Left lobe of liver (tissue), 2 donors: ENCODE results near the gene TXN. TPM values are rescaled to one million over a fixed set of nuclear protein-coding genes. Genes with fewer than 3 reads are reported as not detected.
"Not testable (repeated sequence)": the region's sequence is repeated elsewhere in the genome, so short reads cannot be mapped to it uniquely, and the experiment has no call there.

Source experiments
- ATAC-seq: fragments of 200-7000 bp; cut with Tn5 transposase; one replicate; pipeline ENCODE4 v1.9.1; 2020; ENCODE audit warnings: mild to moderate bottlenecking, moderate library complexity
- DNase-seq: peaks from one replicate; pipeline ENCODE4 v3.0.0-alpha.2; 2020; ENCODE audit warnings: low spot score
- total RNA-seq: library from RNA; stranded (reverse); gene quantifications from one replicate; pipeline ENCODE4 v1.2.1, GENCODE V29; 2021
- donor health status: DM: no; HTN: no; CAD: no; lungs with moderate emphysema.
- donor health status: DM: no; HTN: yes; CAD: no.

The TXN gene
- total RNA-seq, 1 donor from 2014 or later = 111 TPM

GRCh38 chr9:110257956-110258355 is 1.6 kb upstream of the TXN start:
- ATAC-seq (no peak), DNase-seq (no peak)

GRCh38 chr9:110257097-110257841 is 962 bp upstream of the TXN start:
- ATAC-seq (peak; percentile 16), DNase-seq (peak; percentile 51)

GRCh38 chr9:110255463-110256379 is 586 bp downstream of the TXN start:
- ATAC-seq (peak; percentile 56), DNase-seq (peak; percentile 72)

GRCh38 chr9:110255034-110255462 is 1.3 kb downstream of the TXN start:
- ATAC-seq (no peak), DNase-seq (no peak)

GRCh38 chr9:110254500-110254899 is 1.8 kb downstream of the TXN start:
- DNase-seq = no peak

GRCh38 chr9:110252509-110253139 is 3.7 kb downstream of the TXN start:
- DNase-seq = no peak
- ATAC-seq = no peak

More at GRCh38 chr9:110254500-110254899, 1.8 kb downstream of the TXN start:
- no peak for ATAC-seq

- DNase-seq, ATAC-seq: not testable (repeated sequence)
Measured at GRCh38 chr9:110251770-110252169, 4.5 kb downstream of the TXN start.

- ATAC-seq = no peak
- no peak for DNase-seq
Measured at GRCh38 chr9:110251212-110251611, 5.1 kb downstream of the TXN start.

GRCh38 chr9:110249603-110250002 is 6.7 kb downstream of the TXN start:
- no peak for DNase-seq
- ATAC-seq = no peak

- no peak for DNase-seq
- peak; percentile 46 for ATAC-seq
Measured at GRCh38 chr9:110248361-110248760, 7.9 kb downstream of the TXN start.

- no peak for ATAC-seq
Measured at GRCh38 chr9:110246214-110246613, 10.1 kb downstream of the TXN start.

GRCh38 chr9:110244616-110245015 is 11.7 kb downstream of the TXN start:
- ATAC-seq = no peak
- DNase-seq = no peak

More at GRCh38 chr9:110246214-110246613, 10.1 kb downstream of the TXN start:
- no peak for DNase-seq

GRCh38 chr9:110241858-110242321 is 14.4 kb downstream of the TXN start:
- ATAC-seq = peak; percentile 7

GRCh38 chr9:110241260-110241857 is 14.9 kb downstream of the TXN start:
- DNase-seq (no peak), ATAC-seq (no peak)

More at GRCh38 chr9:110241858-110242321, 14.4 kb downstream of the TXN start:
- no peak for DNase-seq

- DNase-seq (no peak), ATAC-seq (no peak)
Measured at GRCh38 chr9:110240198-110240597, 16.1 kb downstream of the TXN start.

- no peak for DNase-seq
- no peak for ATAC-seq
Measured at GRCh38 chr9:110228321-110228720, 28.0 kb downstream of the TXN start.

GRCh38 chr9:110224583-110224982 is 31.7 kb downstream of the TXN start:
- DNase-seq (no peak), ATAC-seq (no peak)

- DNase-seq = peak; percentile 74
- peak; percentile 92 for ATAC-seq
Measured at GRCh38 chr9:110220809-110221208, 35.5 kb downstream of the TXN start.

- ATAC-seq (peak; percentile 56), DNase-seq (no peak)
Measured at GRCh38 chr9:110217656-110218099, 38.6 kb downstream of the TXN start.

- peak; percentile 52 for ATAC-seq
- no peak for DNase-seq
Measured at GRCh38 chr9:110214586-110215355, 41.5 kb downstream of the TXN start.
